Measurements from ENCODE around the gene NCR1.

- TF ChIP-seq YY1 (IDR thresholded peaks at IDR 0.05; ENCODE audit: low read depth) (no peak), RAD21 (IDR thresholded peaks at IDR 0.05; ENCODE audit: low read depth) (no peak), MAX (IDR thresholded peaks at IDR 0.05) (no peak), TAF1 (IDR thresholded peaks at IDR 0.05; ENCODE audit: low read depth) (no peak), EP300 (IDR thresholded peaks at IDR 0.05; ENCODE audit: borderline replicate concordance) (no peak), ZBTB7A (IDR thresholded peaks at IDR 0.05; ENCODE audit: low read depth) (no peak), TEAD4 (IDR thresholded peaks at IDR 0.05) (no peak), REST (IDR thresholded peaks at IDR 0.05; ENCODE audit: low read depth) (no peak)
Observed at GRCh38 chr19:54873990-54874389, 32.0 kb upstream of the NCR1 start, which contains the start of gene FCAR.

Measured in Ishikawa (cell line).